Fibroblast of lung (primary cell): Measurements from ENCODE around the gene KRTAP5-11. TPM values are rescaled to one million over a fixed set of nuclear protein-coding genes. Genes with fewer than 3 reads are reported as not detected.
"Not testable (repeated sequence)": the region's sequence is repeated elsewhere in the genome, so short reads cannot be mapped to it uniquely, and the experiment has no call there.

Source experiments
- DNase-seq, 2 donors: peaks; one replicate each; pipeline versions ENCODE4 v3.0.0 to v3.0.0-alpha.2; 2010; ENCODE audit warnings: low read depth in 2 of 2
- H2AFZ ChIP-seq: 2 replicates; pipeline ENCODE4 v1.5.1; 2012; ENCODE audit warnings: low read length, control low read depth, inconsistent platforms
- H3K27ac ChIP-seq: 2 replicates; pipeline ENCODE4 v1.5.1; 2011; ENCODE audit warnings: low read length, control low read depth; ENCODE audit not compliant: insufficient read depth
- H3K27me3 ChIP-seq: 2 replicates; pipeline ENCODE4 v1.5.1; 2011; ENCODE audit warnings: mild to moderate bottlenecking, low read length; ENCODE audit not compliant: control insufficient read depth, insufficient read depth
- H3K36me3 ChIP-seq: 2 replicates; pipeline ENCODE4 v1.5.1; 2011; ENCODE audit warnings: low read length; ENCODE audit not compliant: control insufficient read depth, insufficient read depth
- H3K4me1 ChIP-seq: 2 replicates; pipeline ENCODE4 v1.5.1; 2011; ENCODE audit warnings: low read length; ENCODE audit not compliant: control insufficient read depth, insufficient read depth; ENCODE audit errors: extremely low read depth
- H3K4me2 ChIP-seq: 2 replicates; pipeline ENCODE4 v1.5.1; 2011; ENCODE audit warnings: low read length, control low read depth; ENCODE audit not compliant: insufficient read depth; ENCODE audit errors: extremely low read depth
- H3K4me3 ChIP-seq, 4 experiments: fragments of 200-600 bp in 1 of 4; sonication (generic) in 1 of 4; replicated peaks in 1 of 4; 2 replicates each; pipeline ENCODE4 v1.5.1; 2011 to 2016; ENCODE audit warnings: low read length in 4 of 4, low read depth in 3 of 4, mild to moderate bottlenecking in 3 of 4, control low read depth in 2 of 4, inconsistent platforms in 1 of 4, mixed read lengths in 1 of 4; ENCODE audit not compliant: insufficient read depth in 1 of 4; ENCODE audit errors: control extremely low read depth in 1 of 4
- H3K79me2 ChIP-seq: 2 replicates; pipeline ENCODE4 v1.5.1; 2012; ENCODE audit warnings: mild to moderate bottlenecking, low read length, inconsistent platforms; ENCODE audit not compliant: control insufficient read depth, insufficient read depth
- H3K9ac ChIP-seq: 2 replicates; pipeline ENCODE4 v1.5.1; 2011; ENCODE audit warnings: mild to moderate bottlenecking, low read length, control low read depth; ENCODE audit not compliant: insufficient read depth
- H3K9me3 ChIP-seq: 2 replicates; pipeline ENCODE4 v1.5.1; 2012; ENCODE audit warnings: low read depth, low read length; ENCODE audit not compliant: control insufficient read depth, insufficient read depth
- H4K20me1 ChIP-seq: 2 replicates; pipeline ENCODE4 v1.5.1; 2011; ENCODE audit warnings: low read length; ENCODE audit not compliant: control insufficient read depth, insufficient read depth; ENCODE audit errors: extremely low read depth
- polyA plus RNA-seq, 2 donors: library from polyadenylated mRNA; depleted of rRNA in 1 of 2; stranded (reverse) in 1 of 2; unstranded in 1 of 2; fragments of >200 nt; gene quantifications; 2 replicates each; pipeline ENCODE4 v1.2.1, GENCODE V29; 2011 to 2012; ENCODE audit warnings: missing spikeins in 1 of 2
- total RNA-seq: library from RNA; depleted of rRNA; stranded (reverse); fragments of >200 nt; gene quantifications from 2 replicates; pipeline ENCODE4 v1.2.1, GENCODE V29; 2014

The KRTAP5-11 gene
- total and polyA plus RNA-seq, 2 donors (not counting 1 experiment from before 2014, with no cell fraction given), result not detected

DNA sequence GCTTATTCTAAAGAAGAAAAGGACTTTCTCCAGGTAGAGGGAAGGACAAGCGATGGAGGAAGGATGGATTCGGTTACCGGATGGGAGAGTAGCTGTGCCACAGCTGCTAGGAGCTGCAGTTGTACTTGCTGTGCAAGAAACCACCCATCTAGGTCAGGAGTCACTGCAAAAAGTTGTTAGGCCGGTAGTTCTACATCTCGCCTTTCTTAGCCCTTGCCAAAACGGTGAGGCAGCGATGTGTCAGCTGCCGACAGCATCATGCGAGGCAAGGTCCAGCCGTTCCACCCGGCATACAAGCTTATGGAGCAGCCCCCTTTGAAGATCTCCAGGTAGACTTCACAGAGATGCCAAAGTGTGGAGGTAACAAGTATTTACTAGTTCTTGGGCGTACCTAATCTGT lies 32.3 kb upstream of the KRTAP5-11 start:
- not testable (repeated sequence) for DNase-seq, H3K4me2 ChIP-seq, H3K4me1 ChIP-seq, H4K20me1 ChIP-seq, H3K79me2 ChIP-seq, H3K9ac ChIP-seq, H3K36me3 ChIP-seq, H3K4me3 ChIP-seq, H3K9me3 ChIP-seq, H2AFZ ChIP-seq, H3K27ac ChIP-seq, H3K27me3 ChIP-seq

GRCh38 chr11:71614366-71614917 lies 31.8 kb upstream of the KRTAP5-11 start:
- not testable (repeated sequence) for H3K4me3 ChIP-seq, H4K20me1 ChIP-seq, H3K9ac ChIP-seq, H2AFZ ChIP-seq, DNase-seq, H3K36me3 ChIP-seq, H3K79me2 ChIP-seq, H3K9me3 ChIP-seq, H3K4me2 ChIP-seq, H3K4me1 ChIP-seq, H3K27me3 ChIP-seq, H3K27ac ChIP-seq

GRCh38 chr11:71613931-71614330 lies 31.3 kb upstream of the KRTAP5-11 start:
- not testable (repeated sequence) for DNase-seq, H3K9ac ChIP-seq, H3K27ac ChIP-seq, H2AFZ ChIP-seq, H3K4me3 ChIP-seq, H3K79me2 ChIP-seq, H3K36me3 ChIP-seq, H3K27me3 ChIP-seq, H3K9me3 ChIP-seq, H3K4me1 ChIP-seq, H3K4me2 ChIP-seq, H4K20me1 ChIP-seq

- not testable (repeated sequence) for H3K9ac ChIP-seq, H3K4me2 ChIP-seq, DNase-seq
Observed at GRCh38 chr11:71611218-71611910, 28.7 kb upstream of the KRTAP5-11 start.

DNA sequence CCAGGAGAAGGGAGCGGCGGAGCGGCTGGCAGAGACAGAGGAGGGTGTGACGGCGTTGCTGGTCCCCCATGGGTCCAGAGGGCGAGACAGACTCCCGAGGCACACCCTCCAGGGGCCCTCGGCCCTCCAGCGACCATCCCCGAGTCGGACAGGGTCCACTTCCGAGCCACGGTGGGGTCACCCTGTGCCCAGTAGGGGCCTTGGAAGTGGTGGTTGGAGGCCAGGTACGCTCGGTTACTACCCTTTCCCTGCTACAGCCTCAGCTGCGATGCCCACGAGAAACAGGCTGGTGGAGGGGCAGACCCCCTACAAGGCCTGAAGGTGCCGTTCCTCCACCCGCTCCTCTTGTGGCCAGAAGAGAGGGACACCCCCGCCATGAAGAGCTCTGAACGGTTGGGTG lies 25.6 kb upstream of the KRTAP5-11 start:
- not testable (repeated sequence) for H4K20me1 ChIP-seq, H2AFZ ChIP-seq, H3K9ac ChIP-seq, DNase-seq, H3K36me3 ChIP-seq, H3K4me2 ChIP-seq, H3K4me3 ChIP-seq, H3K27ac ChIP-seq, H3K4me1 ChIP-seq, H3K27me3 ChIP-seq, H3K79me2 ChIP-seq, H3K9me3 ChIP-seq

More at GRCh38 chr11:71611218-71611910, 28.7 kb upstream of the KRTAP5-11 start:
- H4K20me1 ChIP-seq, H3K36me3 ChIP-seq, H2AFZ ChIP-seq, H3K27ac ChIP-seq, H3K4me1 ChIP-seq, H3K4me3 ChIP-seq, H3K27me3 ChIP-seq, H3K9me3 ChIP-seq, H3K79me2 ChIP-seq: not testable (repeated sequence)

DNA sequence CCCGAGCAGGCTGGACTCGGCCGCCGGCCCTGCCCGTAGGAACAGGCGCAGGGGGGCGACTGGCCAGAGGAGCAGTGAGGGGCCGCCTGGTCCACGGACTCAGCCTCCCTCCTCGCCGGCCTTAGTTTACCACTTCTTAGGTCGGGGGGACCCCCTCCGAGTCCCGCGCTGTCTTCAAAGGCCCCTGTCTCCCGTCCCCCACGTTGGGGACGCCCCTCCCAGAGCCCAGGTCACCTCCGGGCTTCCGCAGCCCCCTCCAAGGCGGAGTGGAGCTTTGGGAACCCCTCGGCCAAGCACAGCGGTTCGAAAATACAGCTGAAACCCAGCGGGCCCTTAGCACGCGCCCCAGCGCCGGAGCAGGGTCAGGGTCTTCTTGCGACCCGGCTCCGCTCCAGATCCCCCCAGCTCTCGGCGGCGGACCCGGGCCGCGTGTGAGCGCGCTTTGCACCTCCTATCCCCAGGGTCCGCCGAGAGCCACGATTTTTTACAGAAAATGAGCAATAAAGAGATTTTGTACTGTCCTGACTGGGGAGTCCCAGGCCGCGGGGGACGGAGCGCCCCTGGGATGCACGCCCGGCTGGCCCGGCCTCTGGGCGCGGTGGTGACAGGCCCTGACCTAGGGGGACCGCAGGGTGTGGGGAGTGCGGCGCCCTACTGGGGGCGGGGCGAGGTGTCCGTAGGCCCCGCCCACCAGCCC lies 25.0 kb upstream of the KRTAP5-11 start:
- not testable (repeated sequence) for H3K27ac ChIP-seq, H3K79me2 ChIP-seq, H3K4me2 ChIP-seq, H3K9ac ChIP-seq, H4K20me1 ChIP-seq, H3K4me1 ChIP-seq, H3K27me3 ChIP-seq, H2AFZ ChIP-seq, H3K4me3 ChIP-seq, H3K9me3 ChIP-seq, DNase-seq, H3K36me3 ChIP-seq
